OCI-LY1 (cell line): Measurements from ENCODE around the gene MAST3.

Source experiments
- CTCF ChIP-seq: fragments of 200-600 bp; sonication (generic), shearing (Covaris generic); IDR thresholded peaks from 2 replicates; pipeline ENCODE4 v1.5.1; 2017; ENCODE audit warnings: mild to moderate bottlenecking, antibody characterized with exemption, low read length, moderate library complexity, mixed read lengths
- EZH2 ChIP-seq: fragments of 200-600 bp; sonication (generic), shearing (Covaris generic); IDR thresholded peaks from 2 replicates; pipeline ENCODE4 v1.8.0; 2017; ENCODE audit warnings: borderline replicate concordance, mixed run types, mild to moderate bottlenecking, antibody characterized with exemption, low read length, moderate library complexity, mixed read lengths

GRCh38 chr19:18179957-18180356, 82.4 kb downstream of the MAST3 start:
- TF ChIP-seq EZH2 (no peak), CTCF (no peak)
